HG03457 (cell line): ENCODE results near the gene MACROD1.

ENCODE experiments used
- ATAC-seq: cut with Tn5 transposase; IDR thresholded peaks from one replicate; pipeline ENCODE4 v1.9.1; 2021; ENCODE audit warnings: moderate number of reproducible peaks; ENCODE audit not compliant: unreplicated experiment

Gene MACROD1

DNA sequence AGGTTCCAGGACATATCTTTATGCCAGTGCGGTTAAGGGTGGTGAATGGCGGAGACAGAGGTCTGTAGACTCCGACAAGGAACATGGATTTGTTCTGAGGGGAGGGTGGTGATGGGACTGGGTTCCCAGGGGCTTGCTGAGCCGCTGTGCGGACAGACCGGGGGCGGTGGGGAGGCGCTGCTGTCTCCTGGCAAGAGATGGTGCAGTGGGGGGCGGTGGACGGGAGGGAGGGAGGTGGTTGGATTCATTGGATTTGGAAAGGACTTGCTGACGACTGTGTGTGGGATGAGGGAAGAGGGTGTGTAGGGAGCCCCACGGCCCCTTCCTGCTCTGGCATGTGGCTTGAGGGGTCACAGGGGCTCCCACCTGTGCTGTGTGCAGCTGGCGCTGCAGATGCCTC lies 87.0 kb downstream of the MACROD1 start:
- no peak for ATAC-seq

DNA sequence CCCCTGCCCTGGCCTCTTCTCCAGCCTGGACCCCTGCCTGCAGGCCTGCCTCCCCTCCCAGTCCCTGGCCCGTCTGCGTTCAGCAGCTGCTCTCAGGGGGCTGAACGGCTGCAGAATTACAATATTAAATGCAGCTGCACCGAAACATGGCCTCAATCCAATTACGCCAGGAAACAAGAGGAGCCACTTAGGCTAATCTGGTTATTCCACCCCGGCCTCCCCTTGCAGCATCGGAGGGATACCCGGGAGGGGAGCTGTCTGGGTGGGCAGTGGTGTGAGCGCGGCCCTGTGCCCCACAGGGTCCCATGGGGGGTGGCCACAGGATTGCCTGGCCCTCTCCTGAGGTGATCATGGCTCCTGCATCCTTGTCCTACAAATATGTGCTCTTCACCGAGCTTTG lies 87.6 kb downstream of the MACROD1 start:
- ATAC-seq, result no peak

DNA sequence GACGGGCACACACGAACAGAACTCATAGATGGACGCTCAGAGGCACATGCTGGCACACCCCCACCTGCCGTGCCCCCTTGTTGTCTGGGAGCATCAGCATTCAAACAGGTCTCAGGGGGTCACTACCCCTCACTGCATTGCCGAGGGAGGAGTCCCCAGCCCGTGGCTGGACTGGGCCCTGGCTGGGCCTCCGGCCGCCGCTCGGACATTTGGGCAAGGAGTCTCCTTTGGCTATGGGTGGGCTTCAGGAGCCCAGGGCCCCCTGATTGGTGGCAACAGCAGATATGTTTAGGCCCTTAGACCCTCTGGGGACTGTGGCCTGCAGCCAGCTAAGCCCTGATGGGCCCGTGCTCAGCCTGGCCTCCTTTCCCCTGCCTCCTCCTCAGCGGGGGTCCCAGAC lies 88.3 kb downstream of the MACROD1 start:
- ATAC-seq, result no peak

DNA sequence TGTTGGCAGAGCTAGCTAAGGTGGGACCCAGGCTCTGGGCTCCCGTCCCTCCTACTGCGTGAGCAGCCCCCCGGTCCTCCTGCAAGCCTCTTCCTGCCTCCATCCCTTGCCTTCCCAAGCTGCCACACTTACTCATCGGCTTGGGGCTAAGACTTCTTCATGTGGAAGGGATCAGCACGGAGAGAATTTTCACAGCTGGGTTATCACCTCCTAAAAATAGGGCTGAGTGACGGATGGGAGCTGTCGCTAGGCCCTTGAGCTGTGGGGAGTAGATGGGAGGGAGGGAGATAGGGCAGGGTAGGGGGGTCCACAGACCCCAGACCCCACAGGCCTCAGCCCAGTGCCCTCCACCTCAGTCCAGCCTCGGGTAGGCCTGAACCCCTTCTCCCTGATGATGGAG lies 89.2 kb downstream of the MACROD1 start:
- no peak for ATAC-seq

DNA sequence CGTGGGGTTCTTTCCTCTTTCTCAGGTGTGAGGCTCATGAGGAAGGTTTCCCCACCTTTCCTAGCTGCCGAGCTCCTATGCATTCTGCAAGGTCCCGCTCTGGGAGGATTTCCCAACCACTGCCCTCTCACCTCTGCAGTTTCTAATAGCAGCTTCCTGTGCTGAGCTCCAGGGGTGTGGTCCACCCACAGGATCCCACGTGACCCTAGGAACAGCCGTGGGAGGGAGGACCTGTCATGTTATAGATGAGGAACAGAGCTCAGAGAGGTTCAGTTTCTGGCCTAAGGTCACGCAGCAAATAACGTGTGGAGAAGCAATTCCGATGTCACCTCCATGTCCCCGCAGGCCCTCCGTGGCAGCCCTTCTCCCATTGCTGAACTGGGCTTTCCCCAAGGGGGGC lies 91.7 kb downstream of the MACROD1 start:
- ATAC-seq, result no peak

DNA sequence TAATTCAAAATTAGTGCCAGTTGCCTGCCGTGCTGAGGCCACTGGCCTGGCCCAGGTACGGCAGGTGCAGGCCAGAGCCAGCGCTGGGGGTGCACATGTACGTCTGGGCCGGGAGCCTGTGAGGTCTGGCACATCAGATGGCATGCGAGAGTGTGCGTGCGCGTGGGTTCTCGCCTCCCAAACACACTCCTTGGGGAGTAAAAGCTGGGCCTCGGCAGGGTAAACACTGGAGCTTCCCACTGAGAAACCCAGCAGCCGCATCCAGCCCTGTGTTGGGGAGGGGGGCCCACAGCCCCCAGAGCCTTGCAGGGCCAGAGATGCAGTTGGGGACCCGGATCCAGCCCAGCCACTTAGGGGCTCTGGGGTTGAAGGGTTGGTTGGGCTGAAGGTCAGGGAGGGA lies 92.4 kb downstream of the MACROD1 start:
- no peak for ATAC-seq

DNA sequence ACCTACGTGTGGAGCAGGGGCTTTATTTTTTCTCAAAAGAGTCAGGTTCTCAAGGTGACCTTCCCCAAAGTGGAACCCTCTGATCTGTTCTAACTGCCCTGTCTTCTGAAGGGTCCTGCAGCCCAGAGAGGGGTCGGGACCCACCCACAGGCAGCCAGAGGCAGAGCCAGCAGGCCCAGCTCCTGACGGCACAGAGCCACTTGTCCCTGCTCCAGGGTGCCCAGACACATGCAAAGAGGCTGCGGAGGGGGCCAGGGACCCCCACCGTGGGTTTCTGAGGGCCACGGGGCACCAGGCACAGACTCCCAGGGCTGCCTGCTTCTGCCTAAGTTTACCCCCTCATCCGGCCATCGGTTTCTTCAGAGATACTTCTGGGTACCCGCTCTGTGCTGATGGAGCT lies 93.0 kb downstream of the MACROD1 start:
- no peak for ATAC-seq

DNA sequence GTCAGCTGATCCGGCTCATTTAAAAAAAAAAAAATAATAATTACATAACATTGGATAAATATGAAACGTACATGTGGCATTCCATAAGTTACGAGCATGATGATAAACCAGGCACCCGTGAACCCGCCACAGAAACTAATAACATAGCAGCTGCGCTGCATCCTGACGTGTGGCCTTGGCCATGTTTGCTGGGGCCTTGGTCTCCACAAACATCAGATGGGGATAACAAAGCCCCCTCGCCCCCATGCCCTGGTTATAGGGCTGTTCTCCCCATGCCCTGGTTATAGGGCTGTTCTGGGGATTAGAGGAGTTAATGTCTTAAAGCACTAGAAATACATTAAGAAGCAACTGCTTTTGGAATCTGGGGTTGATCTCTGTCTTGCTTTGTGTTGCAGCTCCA lies 93.5 kb downstream of the MACROD1 start:
- no peak for ATAC-seq

DNA sequence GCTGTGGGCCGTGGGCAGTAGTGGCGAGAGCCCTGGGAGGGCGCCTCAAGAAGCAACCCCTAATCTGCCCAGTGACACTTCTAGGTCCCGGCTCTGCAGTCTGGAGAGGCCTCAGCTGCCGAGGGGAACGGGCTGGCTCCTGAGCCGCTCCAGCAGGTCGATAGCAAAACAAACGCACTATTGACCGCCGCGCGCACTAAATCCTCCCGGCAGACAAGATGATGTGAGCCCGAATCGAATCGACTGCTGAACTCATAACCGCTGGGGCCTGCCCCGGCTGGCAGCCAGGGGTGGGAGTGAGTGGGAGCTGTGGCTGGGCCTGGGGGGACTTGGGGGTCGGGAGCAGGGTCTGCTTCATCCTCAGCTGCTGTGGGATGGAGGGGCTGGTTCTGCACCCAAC lies 94.1 kb downstream of the MACROD1 start:
- no peak for ATAC-seq

DNA sequence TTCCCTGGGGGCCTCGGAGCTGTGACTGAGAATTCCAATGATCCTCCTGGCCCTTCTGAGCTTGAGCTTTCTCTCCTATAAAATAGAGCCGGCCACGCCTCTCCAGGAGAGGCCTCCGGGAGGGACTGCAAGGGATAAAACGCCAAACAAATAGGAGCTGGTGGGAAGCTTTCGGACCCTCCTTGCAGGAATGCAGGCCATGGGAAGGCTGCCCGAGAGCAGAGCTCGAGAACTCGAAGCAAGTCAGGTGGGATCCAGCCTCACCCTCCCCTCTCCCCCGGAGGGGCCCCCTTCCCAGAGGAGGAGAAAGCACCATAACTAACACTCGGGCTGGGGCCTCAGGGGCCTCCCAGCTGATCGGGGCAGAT lies 95.6 kb downstream of the MACROD1 start:
- no peak for ATAC-seq

DNA sequence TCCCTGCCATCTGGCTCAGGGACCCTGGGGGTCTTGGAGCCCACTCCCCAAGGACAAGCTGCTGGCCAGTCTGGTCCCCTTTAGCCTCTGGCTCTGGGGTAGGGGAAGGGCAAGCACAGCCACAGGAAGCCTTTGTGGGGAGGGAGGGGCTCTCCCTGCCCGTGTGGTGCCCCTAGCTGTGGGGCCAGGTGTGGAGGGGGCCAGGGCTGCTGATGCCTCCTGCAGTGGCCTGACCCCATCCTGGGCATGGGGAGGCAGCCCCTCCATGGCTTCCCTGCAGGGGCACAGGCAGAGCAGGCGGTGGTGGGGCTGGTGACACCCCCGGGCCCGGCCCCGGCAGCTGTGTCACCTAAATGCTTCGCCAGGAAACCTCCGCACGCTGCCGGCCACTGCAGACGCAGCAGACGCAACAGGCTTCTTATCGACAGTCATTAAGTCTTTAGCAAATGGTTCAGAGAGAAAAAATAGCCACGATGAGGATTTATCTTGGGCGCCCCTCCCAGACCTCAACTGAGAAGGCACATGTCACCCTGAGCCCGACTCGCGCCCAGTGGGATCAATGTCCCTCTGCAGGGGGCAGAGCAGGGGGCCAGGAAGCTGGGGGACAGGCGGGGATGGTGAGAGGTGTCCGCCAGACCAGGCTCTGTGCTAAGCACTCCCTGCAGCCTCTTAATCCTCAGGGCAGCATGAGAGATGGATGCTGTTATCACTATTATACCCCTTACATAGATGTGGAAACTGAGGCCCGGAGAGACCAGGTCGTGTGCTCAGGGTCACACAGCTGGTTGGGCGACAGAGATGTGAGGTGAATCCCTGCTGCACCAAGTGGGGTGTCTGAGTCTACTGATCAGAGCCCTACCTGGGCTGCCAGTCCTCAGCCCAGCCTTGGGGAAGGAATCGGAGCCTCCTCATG lies 96.3 kb downstream of the MACROD1 start:
- ATAC-seq, result no peak

DNA sequence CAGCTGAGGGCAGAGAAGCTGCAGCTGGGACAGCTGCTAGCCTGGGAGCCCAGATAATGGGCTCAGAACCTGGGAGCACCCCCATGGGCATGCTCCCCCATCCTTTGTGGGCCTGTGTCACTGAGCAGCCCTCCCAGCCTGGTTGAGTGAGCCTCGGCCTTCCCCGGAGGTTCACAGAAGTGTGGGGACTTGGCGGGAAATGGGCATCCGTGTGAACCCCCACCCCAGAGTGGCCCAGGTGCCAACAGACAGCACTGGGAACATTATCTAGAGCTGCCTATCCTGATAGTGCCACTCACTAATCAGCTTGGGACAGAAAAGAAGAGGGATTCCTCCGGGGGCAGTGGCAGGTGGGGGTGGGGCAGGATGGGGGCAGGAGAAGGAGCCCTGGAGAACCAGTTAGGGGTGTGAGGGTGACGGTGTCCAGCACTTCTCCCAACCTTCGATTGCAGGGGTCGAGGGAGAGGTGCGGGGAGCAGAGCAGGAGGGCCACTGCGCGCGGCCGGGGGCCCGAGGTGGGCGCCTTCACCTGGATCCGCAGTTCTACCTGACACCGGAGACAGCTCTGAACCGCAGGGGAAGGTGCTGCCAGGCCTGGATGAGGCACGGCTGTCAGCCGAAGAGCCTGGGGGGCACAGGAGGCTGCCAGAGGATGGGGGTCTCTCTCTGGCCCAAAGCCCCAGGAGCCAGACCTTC lies 97.1 kb downstream of the MACROD1 start:
- ATAC-seq, result no peak

DNA sequence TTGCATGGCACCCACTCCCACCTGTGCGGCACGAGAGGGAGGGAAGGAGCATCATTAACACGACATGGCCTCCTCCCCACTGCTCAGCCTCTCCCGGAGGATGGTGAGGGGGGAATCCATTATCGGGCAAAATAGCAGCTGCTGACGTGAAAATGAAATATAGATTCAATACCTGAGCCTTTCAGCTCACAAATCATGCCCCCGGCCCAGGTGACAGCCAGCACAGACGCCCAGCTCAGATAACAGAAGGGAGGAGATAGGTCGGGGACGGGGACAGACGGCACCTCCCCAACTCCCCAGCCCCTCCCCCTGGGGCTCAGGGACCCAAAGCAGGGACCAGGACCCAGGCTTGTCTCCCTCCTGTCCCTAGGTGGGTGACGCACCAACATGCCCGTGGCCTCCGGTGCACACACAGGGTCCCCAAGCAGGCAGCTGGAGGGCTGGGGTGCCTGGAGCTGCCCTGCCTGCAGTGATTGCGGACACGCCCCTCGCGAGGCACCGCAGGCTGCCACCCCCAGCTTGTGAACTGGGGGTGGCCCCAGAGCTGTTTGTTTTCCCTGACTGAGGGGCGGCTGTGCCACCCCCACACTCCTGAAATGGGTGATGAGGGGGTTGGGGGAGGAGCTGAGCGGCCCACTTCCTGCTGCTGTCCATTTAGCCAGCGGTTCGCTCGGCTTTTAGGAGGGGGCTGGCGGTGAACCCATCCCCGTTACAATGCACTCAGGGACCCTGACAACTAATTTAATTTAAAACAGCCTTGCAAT lies 98.5 kb downstream of the MACROD1 start:
- no peak for ATAC-seq

DNA sequence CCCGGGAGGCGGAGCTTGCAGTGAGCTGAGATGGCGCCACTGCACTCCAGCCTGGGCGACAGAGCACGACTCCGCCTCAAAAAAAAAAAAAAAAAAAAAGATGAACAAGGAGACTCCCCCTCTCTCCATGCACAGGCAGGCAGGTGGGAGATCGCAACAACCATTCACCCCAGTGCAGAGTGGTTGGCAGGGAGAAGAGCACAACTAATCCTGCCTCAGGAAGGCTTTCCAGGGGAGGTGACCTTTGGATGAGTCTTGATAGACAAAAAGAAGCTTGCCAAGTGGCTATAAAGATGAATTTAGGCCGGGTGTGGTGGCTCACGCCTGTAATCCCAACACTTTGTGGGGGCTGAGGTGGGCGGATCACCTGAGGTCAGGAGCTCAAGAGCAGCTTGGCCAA lies 100.2 kb downstream of the MACROD1 start:
- ATAC-seq, result no peak

DNA sequence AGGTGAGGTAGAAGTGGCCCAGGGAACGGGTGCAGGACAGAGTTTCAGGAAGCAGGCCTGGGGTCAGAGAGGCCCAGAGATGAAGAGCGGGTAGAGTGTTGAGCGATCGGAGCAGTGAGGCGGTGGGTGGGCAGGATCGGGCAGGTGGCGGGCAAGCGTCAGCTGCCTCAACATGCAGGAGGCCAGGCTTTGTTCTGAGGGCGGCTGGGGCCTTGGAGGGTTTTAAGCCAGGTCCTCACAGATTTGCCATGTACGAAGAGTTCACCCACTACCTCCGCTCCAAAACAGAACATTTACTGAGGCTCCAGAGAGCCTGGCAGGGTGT lies 100.8 kb downstream of the MACROD1 start:
- no peak for ATAC-seq

DNA sequence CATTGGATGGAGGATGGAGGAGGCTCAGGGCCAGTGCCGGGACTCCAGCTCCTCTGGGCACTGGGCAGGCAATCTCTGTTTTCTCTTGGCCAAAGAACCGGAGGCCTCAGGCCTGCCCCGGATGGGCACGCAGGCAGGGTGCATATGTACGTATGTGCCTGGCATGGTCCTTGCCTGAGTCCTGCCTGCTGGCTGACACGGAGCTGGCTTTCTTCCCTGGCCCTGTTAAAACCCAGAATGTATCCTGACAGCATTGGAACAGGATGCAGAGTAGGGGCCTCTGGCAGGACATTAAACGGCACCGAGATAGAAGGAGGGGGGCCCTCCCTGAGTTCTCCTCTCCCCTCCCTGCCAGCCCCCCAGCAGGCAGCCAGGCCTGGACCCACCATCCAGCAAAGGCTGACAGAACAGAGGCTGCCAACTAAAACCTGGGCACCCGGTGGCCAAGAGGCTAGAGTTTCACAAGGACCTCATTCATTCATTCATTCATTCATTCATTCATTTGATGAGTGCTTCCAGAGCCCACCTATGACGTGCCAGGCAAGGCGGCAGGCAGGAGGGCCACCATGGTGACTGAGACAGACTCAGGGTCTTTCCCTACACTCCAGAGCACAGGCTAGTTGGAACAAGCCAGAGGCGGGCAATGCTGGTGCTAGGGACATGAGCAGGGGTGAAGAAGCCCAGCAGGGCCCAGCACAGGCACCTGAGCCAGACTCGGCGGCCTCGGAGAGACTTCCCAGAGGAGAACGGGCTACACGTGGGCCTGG lies 101.4 kb downstream of the MACROD1 start:
- no peak for ATAC-seq

DNA sequence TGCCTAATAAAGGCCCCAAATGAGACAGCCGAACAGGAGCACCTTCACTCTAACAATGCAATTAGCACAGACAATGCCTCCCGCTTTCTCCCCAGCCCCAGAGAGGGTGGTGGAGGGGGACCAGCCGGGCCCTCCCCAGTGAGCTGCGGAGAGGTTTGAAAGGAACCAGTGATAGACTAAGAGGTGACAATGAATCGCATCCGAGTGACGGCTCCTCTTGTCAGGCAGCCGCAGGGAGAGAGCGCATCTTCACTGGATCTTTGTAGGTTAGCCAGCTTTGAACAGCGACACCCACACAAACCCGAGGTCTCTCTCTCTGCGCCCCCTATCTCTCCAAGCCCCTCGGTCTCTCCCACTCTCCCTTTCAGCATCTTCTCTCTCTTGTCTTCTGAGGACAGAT lies 102.1 kb downstream of the MACROD1 start:
- ATAC-seq, result no peak

DNA sequence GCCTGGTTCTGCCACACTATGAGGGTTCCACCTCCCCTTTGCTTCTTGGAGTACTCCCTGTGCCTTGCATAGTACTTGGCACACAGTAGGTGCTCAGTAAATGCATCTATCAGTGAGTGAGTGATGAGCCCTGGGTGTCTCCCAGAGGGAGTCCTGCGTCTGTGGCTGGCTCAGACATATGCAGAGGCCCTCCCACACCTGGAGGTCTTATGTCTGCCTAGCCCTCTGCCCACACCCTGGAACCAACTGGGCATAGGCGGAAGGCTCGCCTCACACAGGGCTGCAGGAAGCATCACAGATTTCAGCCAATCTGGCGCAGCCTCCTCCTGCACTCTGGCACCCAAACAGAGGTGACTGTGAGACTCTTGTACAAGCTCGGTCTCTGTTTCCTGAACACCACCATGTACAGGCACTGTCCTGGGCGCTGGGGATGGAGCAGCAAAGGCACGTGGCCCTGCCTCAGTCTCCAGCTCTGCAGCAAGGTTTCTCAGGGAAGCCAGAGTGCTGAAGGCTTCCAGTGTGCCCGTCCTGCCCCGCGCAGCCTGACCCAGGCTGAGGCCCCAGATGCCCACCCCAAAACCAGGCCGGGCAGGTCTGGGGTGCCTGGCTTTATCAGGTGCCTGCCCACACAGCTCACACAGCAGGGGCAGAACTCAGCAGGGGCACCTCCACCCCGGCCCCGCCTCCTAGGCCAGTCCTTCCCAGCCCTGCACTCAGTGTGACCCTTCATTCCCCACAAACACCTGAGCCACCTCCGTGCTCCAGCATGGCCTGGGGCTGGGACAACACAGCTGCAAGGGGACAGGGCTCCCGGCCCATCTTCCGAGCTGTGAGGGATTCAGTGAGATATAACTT lies 103.5 kb downstream of the MACROD1 start:
- no peak for ATAC-seq

DNA sequence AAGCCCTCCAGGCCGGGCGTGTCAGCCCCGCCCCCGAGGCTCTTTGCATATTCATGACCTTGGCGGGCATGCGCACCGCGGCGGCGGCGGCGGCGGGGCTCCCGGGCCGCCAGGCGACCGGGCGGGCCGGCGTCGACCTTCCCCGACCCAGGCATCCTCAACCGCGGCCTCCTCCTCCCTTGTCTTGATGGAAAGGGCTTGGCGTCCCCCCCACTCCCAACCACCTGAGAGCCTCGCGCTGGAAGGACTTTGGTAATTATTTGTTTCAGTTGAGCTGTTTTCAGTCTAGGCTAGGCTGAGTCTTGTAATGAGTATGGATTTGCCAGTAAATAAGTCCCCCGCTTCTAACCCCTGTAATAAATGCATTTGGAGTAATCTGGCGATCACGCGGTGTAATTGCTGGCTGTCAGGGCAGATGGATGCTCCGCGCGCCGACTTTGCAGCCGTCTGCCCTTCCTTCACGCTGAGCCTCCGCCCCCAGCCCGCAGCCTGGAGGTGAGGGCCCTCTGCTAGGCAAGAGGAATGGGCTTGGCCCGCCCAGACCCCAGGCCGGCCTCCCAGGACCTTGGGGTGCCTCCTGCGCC lies 105.0 kb downstream of the MACROD1 start:
- ATAC-seq, result no peak
